ENCODE data around the gene ERCC6.

The ERCC6 gene

DNA sequence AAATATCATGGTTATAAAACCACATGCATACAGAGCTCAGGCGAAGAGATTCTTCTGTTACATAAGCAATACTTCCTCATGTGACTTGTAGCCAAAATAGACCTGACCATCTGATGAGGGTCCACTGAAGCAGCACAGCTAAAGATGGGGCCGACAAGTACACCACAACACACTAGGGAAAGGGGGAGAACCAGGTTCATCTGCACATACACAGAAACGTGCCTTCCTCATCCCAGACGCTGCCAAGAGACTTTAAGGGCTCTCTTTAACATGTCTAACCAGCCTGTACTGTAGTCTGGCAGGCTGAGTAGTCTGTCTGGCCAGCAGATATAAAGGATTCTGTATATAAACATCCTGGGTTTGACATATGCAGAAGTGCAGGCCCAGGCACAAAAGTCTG, 30.3 kb downstream of the ERCC6 start:
- DNase-seq = no peak

DNA sequence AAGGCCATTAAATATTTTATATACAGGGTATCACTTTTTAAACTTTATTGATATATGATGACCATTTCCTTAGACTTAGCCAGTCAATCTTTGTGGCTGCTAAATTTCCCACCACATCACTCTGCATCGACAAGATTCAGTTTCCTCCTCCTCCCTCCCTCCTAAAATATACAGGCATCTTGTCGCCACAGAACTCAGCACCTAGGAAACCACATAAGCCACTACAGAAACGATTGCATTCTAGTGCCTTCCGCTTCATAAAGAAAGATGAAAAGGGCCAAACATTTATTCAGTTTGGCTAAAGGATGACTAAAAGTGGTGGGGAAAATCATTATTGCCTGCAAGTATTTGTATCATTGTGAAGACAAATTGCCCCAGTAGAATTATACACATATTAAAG, 30.7 kb downstream of the ERCC6 start:
- DNase-seq = no peak

DNA sequence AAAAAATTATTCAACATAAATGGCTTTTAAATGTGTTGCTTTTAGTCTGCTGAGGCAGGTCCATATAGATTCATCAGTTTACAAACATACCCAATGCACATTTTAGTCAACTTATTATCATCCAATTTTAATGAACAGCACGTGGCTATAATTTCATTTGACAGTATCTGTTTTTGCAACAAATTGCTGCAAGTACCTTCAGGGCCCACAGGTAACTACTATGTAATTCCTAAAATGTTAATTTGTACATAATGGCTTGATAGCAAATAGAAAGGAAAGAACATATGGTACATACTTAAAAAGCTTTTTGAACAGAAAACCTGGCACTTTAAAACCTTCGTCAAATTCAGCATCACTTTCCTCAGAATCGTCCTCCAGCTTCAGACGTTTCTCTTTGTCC, 33.3 kb downstream of the ERCC6 start:
- no peak for DNase-seq

DNA sequence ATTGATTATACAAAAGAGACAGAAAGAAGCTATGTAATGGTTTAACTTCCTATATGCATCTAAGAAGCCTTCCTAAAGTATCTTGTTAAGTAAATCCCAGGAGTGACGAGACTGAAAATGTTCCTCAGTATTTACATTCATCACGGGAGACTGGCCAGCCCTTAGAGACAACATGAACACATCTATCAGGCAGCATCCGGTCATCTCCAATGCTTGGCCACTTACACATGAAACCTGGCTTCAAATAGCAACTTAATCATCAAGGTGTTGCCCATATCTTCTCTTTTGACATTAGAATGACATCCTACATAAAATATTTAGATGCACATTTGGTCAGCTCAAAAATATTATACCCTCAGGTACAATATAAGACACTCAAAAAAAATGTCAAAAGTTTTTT, 33.8 kb downstream of the ERCC6 start:
- DNase-seq = no peak

DNA sequence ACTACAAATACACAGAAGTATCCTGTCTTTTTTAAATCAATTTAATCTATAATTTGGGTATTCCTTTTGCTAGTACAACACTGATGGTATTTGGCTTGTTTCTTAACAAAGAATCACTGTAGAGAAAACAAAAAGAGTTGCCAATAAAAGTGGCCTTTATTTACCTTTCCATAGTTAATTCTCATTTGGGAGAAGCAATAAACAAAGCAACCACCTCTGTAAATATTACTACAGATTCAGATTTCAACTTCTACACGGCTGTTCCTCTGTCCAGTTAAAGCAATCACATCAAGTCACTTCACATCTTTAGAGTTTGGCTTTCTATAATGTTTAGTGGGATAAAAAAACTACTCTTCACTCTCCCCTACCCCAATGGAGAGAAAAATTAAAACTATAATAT, 34.4 kb downstream of the ERCC6 start:
- DNase-seq = no peak

DNA sequence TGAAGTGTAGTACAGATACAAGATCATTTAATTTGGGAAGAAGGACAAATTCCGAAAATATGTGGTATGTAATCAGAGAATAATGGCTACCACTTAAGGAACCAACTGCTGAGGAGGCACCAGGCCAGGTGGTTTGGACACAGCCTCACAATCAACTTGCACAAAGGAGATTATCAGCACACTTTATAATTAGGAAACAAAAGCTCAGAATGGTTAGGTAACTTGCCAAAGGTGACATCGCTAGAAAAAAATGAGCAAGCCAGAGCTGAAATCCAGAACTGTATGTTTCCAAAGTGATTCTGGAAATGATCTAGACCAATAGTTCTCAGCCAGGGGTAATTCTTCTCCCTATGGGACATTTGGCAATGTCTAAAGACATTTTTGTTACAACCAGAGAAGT, 36.6 kb downstream of the ERCC6 start:
- DNase-seq = no peak

DNA sequence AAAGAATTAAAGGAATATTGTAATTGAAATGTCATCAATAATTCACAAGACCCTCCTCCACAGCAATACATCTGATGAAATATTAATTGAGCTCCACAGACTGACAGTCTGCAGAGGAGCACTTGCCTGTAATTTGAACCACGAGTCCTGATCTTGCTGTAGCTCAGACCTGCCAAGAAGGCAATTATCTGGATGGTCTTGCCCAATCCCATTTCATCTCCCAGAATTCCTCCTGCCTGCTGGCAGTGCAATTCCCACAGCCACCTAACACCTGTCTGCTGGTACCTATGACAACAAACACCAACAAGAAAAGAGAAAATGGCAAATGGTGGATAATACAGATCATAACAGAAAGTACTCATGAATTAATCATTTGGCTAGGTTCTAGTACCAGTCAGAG, 38.5 kb downstream of the ERCC6 start:
- DNase-seq = peak; percentile 62

DNA sequence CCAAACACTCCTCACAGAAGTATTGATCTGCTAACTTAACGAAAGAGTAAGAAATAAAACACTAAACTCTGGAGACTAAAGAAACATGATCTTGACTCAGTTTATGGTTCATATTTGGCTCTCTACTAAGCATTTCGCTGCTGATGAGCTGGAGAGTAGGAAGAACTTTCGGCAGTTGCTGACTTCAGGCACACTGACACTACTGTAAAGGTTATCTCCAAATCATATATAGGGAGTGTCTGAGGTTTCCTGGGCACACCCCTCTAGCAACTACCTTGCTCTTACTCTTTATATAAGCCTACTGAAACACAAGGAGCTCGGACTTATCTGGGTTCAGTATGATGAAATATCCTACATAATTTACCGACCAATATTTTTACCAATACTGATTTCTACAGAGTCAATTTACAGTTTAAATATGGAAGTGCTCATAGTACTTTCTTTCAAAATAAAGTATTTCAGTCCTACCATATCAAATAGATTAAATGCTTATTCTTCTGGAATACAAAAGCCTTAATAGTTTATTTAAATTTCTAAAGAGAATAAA, 39.5 kb downstream of the ERCC6 start:
- no peak for DNase-seq

DNA sequence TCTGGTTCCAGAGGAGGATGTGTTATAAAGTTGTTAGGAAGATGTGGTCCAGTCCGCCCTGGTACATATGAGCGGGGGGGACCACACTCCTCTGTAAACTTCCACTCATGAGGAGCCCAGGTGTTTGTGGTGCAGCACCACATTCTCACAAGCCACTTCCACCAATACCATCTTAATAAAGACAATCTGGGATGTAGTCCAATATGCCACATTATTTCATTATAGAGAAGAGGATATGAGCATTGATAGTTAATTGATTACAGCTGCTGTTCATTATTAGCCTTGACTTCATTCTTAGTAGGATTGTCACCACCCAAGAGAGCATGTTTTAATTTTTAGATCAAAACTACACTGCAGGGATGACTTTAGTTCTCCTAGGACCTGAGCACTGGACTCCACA, 40.5 kb downstream of the ERCC6 start:
- no peak for DNase-seq

DNA sequence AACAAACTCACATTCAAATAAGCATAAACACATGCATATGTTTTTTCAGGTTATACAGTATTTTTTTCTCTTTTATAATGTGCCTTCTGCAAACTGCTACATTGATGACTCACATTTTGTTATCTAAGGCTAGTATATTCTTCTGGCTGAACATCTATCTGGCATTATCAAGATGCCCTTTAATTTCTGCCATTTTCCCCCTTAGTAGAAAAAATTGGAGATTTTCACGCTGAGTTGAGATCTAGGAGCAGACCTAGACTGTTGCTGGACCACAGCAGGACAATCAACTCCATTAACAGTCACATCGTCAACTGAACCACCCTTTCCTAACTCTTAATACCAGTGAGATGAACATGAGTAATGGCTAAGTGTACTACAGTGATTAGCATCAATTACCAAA, 41.6 kb downstream of the ERCC6 start:
- no peak for DNase-seq

DNA sequence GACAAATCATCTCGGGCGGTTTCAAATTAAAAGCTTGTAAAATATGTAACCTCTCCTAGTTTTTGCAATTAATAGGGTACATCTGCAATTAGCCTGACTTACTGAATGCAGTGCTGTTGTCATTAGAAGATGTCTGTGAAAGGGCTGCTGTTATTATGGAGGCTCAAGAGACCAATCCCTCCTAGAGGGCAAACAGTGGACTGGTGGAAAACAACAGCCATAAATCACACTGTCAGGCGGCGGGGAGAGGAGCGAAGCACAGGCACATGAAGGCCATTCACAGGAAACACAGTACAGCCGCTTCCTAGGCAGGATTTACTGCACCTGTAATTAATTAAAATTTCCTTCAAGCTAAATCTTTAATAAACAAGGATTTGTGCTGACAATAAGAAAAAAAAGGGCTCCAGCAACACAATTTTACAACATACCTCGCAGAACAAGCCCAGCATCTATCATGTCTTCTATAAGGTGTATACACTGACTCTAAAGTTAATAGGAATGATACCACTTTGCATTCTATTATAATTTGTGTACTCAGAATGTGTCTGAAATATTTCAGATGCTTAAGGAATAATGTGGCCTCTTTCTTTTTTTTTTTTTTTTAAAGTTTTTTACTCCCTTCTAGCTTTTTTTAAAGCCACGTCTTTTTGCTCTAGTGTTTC, 50.7 kb downstream of the ERCC6 start:
- DNase-seq = peak; percentile 3

DNA sequence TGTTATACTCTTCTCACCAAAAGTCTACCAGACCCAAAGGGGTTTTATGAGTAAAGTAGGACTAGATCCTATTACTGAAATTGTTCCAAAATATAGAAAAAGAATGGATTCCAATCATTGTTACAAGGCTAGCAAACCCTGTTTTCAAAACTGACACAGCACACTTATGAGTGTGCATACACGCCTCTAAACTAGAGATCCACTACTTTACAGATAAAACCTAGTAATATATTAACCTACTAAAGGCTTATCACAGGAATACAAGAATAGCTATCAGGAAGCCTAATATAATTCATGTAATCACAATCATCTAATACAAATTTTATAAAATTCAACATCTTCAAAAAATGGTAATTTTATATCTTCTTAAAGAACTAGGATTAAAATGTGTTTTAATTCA, 52.2 kb downstream of the ERCC6 start:
- DNase-seq = no peak

DNA sequence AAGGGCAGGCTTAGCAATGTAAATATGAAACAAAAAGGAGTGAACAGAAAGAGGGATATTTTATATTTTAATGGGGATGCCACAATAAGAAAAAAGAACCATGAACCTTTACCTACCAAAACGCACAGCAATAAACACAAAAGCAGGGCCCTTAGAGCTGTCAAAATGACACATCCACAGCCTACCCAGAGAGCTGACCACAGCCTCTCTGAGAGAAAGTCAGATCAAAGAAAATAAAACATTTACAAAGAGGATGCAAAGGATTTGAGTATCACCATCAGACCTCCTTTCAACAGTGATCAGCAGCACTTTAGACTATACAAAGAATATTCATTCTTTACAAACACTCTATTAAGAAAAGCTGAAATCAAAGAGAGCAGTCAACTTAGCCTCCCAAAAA, 52.9 kb downstream of the ERCC6 start:
- DNase-seq = no peak

DNA sequence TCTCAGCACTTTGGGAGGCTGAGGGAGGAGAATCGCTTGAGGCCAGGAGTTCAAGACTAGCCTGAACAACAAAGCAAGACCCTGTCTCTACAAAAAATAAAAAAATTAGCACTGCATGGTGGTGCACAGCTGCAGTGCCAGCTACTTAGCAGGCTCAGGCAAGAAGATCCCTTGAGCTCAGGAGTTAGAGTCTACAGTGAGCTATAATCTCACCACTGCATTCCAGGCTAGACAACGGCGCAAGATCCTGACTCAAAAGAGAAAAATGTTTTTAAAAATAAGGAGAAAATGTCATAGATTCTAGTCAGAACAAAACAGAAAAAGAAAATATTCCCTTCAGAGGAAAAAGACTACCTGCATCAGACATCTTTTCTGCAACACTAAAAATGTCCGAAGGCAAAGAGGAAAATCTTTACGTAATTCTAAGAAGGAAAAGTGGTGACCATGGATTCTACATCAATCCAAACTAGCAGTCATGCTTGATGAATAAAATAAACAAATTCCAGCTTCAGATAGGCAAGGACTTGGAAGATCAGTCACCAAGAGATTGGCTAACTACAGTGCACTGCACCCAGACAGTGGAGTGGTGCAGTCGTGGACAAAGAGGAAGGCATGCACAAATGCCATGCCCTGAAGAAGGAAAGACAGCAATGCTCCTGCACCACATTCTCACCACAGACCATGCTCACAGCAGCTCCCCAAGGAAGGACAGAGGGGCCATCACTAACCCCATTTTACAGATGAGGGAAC, 54.3 kb downstream of the ERCC6 start:
- no peak for DNase-seq

DNA sequence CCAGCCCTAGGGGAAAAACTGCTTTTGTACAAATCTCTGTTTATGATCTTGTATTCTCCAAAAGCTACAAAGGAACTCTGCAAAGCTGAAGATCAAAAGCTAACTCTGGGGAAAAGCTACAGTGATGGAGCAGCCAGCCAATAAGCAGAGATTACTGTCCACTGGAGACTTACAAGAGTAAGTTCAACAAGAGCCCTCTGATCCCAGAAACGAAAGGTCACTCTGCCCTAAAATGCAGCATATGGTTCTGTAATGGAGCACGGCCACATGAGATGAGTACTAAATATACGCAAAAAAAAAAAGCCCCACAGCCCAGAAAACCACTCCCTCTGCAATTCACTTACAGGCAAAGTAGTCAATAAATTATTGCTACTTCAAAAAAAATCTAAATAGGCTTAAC, 60.1 kb downstream of the ERCC6 start:
- no peak for DNase-seq

DNA sequence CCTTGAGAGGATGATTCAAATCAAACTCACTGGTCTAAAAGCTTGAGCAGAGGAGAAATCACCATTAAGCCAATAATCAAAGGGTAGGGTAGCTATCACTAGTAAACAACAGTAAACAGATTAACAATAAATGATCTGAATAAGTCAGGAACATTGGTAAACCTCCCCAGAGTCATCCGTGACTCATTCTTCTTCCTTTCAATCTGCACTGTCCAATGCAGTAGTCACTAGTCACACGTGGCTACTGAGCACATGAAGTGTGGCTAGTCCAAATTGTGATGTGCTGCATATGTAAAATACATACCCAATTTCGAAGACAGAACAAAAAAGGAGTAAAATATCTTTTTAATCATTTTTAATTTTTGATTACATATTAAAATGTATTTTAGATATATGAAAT, 64.0 kb downstream of the ERCC6 start:
- no peak for DNase-seq

DNA sequence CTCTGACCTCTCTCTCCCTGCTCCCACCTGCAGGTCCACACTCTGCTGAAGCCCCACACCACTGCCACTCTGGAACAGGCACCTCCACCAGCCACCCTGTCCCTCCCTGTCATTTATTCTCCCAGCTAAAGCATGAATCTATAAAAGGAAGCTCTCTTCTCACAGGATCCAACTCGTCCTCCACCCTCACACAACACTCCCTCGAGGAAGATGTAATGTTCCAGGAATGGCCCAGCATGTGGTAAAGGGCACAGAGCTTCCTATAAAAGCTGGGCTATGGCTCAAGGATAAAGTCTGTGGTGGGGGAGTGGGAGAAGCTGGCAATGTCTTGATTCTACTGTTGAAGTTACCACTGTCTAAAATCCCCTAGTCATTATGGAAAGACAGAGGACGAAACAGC, 67.4 kb downstream of the ERCC6 start:
- no peak for DNase-seq

DNA sequence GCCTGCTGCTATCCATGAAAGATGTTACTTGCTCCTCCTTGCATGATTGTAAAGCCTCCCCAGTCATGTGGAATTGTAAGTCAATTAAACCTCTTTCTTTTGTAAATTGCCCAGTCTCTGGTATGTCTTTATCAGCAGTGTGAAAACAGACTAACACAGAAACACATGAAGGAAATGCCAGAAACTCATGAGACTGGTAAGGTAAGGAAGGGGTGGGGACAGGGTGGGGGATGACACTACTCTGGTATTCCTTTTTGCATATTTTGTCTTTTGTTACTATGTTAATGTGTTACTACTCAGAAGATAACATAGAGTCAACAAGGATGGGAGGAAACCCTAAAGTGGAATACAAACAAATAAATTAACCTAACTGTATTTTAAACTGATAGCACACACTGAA, 73.2 kb downstream of the ERCC6 start:
- DNase-seq = no peak
